ENCODE results near the gene MYBPC3.

Gene MYBPC3

GRCh38 chr11:47352556-47352955, at the start of gene MYBPC3:
MYBPC3 (minus strand) TSS chr11:47352702; CDS start chr11:47352647, 55 bp downstream.
- no peak for DNase-seq

- DNase-seq, result no peak
These were observed 48.3 kb upstream of the MYBPC3 start for GRCh38 chr11:47400768-47401279.

DNA sequence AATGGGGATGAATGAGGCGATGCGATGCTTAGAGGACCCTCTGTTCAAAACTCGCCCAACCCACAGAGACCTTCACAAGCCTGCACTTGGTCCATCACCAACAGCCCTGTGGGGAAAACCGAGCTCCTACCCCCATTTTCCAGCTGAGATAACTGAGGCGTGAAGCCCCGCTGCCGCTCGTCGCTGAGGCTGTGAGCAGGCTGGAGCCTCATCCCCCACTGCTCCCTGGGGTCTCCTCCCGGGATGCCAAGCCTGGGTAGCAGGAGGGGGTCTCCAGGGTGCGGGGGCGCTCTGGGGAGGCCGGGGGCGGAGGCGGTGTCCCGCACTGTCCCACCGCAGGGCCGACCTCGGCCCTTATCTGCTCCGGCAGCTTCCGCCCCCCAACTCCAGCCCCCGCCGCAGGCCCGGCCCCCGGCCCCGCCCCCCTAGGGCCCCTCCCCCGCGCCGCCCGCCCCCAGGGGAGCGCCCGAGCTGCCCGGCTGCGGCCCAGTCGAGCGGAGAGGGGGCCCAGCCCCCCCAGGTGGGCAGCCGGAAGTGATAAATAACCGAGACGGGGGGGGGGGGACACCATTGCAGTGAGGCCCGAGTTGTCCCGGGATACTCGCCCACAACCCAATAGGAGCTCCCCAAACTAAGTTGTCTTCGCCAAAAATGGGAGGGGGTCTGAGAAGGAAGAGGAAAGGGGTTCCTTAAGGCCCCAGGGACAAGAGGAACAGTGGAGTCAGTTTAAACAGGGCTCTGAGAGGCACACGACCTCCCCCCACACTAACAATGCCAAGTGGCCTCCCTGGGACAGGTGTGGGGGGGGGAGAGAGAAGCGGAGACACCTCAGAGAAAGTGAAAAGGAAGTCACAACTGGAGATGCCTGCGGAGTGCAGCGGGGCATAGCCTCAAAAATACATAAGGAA, 47.6 kb upstream of the MYBPC3 start:
- DNase-seq, result no peak

DNA sequence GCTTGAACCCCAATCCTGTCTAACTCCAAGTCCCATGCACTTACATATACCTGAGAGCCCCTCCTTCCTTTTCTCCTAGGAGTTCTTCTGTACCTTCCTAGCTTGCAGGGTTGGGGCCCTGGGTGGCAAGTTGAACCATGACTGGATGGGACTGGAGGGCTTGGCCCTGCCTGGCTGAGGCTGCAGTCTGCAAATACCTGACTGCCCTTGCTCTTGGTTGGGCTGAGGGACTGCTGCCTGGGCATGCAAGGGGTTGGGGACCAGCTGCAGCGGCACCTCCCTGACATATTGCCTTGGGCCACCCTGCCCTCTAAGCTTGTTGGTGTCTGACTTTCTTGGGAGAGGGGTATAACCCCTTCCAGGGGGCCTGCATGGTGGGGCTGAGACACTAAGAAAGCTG, 46.0 kb upstream of the MYBPC3 start:
- DNase-seq, result no peak

DNA sequence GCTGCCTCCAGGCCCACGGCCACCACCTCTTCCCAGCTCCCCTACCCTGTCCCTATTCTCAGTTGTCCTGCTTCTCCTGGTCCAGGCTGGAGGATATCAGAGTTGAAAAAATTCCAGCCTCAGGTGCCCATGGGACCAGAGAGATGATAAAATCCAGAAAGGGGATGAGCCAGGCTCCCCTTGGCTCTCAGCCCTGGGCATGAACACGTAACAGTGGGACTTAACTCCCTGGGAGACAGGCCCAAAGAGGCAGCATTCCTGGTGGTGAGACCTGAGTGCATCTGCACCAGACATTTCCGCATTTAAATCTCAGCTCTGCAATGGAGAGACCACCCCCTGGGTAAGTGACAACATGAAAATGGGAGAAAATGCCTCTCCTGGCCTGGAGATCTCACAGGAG, 45.5 kb upstream of the MYBPC3 start:
- no peak for DNase-seq

DNA sequence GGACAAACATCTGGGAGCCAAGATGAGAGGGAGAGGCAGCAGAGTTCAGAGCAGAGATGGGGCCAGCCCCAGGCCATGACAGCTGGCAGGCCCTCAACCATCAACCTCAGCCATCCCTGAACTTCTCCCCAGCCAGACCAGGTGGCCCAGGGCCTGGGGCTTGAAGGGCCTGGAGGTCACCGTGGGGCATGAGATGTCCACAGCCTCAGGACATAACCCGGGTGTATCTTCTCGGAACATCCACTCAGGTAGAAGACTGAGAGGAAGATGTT, 43.5 kb upstream of the MYBPC3 start:
- DNase-seq, result no peak

DNA sequence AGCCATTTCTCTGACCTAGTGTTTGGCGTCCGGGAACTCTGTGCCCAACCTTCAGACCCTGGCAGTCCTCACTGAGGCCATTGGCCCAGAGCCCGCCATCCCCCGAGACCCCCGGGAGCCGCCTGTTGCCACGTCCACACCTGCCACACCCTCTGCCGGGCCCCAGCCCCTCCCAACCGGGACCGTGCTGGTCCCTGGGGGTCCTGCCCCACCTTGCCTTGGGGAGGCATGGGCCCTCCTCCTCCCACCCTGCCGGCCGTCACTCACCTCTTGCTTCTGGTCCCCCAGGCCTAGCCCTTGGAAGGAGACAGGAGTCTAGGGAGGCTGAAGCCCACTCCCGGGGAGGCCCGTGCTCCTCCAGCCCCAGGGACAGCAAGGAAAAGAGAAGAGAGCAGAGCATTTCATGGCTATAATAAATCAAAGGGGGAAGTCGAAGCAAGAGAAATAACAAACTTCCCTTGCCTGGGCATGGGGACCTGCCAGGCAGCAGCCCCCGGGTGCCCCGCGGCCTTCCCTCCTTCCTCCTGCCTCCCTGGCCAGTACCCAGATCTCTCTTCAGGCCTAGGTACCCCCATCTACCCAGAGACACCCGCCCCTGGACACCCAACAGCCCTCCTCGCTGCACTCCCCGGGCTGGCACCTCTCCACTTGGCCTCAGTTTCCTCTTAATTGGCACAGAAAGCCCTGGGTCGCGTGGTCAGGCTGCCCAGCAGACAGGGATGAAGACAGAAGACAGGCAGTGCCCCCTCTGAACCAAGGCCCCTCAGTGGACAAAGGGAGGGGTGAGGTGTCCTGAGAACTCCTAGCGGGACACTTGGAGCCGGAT, 42.9 kb upstream of the MYBPC3 start:
- DNase-seq, result no peak

DNA sequence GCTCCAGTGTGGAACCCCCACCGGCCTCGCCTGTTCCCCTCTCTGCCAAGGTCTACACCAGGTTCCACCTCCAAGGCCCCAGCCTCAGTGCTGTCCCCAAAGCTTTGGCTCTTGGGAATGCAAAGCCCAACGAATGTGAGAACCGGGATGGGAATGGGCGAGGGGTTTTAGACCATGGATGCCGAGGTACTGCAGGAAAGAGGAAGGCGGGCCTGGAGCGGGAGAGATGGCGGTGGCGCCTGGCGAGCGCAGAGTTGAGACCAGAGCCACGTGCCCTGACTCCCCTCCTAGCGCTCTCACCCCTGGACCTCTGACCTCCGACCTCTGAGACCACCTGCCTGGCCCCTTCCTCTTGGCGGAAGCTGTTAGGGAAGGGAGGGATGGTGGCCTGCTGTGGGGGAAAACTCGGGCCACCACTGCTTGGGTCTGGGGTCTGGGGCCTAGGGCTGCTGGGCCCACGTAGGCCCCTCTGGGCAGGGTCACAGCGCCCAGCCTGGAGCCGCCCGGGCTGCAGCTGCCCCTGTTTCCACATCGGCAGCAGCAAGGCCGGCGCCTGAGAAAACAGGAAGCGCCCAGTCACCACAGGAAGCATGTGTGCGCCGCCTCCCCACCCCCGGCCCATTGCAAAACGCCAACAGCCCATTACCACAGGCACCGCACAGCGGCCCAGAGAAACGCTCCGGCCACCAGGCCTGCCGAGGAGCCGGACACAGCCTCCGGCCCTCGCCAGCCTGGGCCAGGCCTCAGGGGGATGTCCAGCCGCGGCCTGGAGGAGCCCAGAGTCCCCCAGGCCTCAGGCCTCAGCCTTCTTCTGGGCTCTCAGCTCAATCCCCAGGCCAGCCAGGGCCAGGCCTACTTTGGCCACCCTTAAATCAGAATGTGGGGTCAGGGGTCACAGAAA, 42.1 kb upstream of the MYBPC3 start:
- DNase-seq, result no peak

DNA sequence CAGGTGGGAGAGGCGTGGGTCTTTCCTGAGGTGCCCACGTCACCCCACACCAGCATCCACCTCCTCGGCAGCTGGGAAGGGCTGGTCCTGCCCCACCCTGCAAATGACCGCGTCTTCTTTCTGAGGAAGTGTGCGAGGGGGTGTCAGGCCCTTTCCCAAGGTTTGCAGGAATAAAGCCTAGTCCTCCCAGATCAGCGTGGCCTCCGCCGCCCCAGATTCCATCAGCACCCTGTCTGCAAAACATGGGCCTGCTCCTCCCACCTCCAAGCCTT, 41.5 kb upstream of the MYBPC3 start:
- DNase-seq, result no peak

DNA sequence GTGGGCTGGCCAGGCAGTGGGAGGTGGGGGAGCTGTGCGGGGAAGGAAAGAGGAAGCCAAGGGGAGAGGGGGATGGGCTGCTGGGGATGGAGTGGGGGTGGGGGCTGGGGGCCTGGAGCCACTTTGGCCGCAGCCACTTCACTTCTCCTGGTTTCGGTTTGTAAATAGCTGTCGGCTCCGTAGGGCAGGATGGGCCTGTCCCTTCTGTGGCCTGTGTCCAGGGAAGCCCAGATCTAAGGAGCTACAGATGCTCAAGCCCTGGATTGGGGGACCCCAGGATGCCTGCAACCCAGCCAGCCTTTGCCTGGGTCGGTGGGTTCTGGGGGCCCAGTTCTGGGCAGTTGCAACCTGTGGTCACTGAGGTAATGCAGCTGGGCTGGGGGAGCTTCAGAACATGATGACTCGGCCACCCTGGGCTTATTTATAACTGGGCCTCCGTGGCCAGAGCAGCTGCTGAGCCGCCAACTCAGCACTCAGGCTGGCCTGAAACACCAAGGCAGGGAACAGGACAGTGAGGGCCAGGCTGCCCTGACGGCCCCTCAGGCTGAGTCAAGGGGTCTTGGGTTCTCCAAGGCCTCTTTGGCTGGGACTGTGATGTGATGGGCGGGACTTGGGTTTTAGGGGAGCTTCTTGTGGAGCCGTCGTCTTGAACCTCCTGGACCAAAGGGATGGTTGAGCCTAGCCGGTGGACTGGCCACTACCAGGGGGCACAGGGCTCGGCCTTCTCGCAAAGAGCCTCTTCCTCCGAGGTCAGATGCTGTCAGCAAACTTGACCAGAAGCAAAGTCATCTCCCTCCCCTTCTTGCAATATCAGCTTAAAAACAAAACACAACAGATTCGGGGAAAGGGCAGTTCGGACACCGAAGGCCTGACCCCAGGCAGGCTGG, 40.9 kb upstream of the MYBPC3 start:
- no peak for DNase-seq

- no peak for DNase-seq
These were observed 40.2 kb upstream of the MYBPC3 start for GRCh38 chr11:47392546-47393162.

DNA sequence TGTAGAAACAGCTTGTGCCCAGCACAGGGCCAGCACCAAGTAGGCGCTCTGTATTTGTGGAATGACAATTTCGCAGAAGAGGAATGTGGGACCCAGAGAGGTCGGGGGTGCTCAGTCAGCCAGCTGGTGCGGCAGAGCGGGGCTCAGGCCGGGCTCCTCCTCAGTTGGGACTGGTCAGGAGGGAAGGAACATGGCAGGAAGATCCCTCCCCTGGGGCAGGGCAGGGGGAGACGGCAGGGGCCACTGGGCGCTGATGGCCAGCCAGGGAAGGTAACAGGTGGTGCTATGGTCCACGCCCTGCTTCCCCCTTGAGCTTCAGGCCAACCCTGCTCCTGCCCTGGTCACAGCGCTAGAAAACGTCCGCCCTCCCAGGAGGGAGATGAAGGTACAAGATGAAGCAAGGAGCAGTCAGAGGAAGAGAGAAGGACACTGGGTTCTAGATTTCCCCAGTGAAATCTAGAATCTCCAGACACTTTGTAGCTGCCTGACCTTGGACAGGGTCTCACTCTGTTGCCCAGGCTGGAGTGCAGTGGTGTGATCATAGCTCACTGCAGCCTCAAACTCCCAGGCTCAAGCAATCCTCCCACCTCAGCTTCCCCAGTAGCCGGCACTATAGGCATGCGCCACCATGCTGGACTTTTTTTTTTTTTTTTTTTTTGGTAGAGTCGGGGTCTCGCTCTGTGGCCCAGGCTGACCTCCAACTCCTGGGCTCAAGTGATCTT, 39.4 kb upstream of the MYBPC3 start:
- DNase-seq, result no peak

DNA sequence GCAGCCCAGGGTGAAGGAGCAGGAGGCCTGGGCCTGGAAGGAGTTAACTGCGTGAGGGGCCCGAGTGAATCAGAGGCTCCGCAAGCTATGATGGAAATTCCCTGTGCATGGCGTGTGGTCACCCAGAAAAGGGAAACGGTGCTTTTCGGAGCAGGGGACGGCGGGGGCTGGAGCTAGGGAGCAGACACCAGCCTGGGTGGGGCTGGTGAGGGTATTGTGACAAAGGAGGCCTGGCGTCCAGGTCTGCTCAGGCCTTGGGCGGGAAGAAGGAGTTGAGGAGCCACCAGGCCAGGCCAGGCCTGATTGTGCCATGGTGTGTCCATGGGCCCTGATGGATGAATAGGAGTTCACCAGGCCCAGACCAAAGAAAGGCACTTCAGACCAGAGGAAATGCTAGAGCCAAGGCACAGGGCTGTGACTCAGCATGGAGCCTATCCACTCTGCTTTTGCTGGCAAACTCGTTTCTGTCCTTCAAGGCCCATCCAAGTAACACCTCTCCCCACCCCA, 38.6 kb upstream of the MYBPC3 start:
- no peak for DNase-seq

- no peak for DNase-seq
These were observed 37.9 kb upstream of the MYBPC3 start for GRCh38 chr11:47390422-47390760.

GRCh38 chr11:47389577-47390421, 37.3 kb upstream of the MYBPC3 start:
- no peak for DNase-seq

GRCh38 chr11:47388697-47389576, 36.4 kb upstream of the MYBPC3 start:
- DNase-seq, result no peak

DNA sequence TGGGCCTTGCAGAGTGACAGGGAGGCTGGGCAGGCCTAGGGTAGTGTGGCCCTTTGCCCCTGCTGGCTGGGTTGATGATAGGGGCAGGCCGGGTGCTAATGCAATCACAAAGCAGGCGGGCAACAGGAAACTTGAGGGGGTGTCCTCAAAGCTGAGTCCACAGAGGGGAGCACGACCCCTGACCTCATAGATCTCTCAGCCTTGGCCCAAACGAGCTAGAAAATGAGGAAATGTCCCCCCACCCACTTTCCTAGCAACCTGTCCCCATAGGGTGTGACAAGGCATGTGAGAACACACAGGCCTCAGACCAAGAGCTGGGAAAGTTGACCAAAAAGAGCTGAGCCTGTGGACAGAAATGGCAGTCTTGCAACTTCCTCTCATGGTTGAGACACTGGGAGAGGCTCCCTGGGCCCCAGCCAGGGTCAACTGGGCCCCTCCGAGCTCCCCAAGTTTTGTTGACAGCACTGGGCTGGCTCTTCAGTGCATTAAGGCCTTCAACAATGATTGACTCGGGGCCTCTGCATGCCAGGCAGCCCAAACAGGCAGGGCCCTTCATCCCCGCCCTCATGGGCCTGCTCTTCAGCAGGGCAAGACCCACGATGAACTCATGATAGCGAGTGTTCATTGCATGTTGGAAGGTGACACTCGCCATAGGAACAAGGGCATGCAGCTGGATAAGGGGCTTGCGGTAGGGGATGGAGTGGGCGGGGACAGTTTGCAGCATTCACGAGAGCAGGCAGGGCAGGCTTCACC, 35.6 kb upstream of the MYBPC3 start:
- DNase-seq, result no peak

DNA sequence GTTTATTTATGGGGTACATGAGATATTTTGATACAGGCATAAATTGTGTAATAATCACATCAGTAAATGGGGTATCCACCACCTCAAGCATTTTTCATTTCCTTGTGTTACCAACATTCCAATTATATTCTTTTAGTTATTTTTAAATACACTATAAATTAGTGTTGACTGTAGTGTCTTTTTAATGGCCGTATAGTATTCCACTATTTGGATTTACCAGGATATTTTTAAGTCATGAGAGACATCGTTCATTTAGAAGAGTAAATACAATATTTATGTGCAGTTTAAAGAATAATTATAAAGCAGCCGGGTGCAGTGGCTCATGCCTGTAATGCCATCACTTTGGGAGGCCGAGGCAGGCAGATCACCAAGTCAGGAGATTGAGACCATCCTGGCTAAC, 32.0 kb upstream of the MYBPC3 start:
- no peak for DNase-seq

Measured in NCI-H748 treated with DMSO at 0.1 percent for 48 hours (cell line).